ENCODE measurements around the gene KANSL1L.
A peak's percentile ranks its signal among the peaks of the same experiment; 100 is the strongest.

The KANSL1L gene

GRCh38 chr2:210159059-210159458 lies 12.2 kb downstream of the KANSL1L start:
- Mint-ChIP-seq H3K27ac (peak overlapping the region in 1 of 3 experiments; percentile 69), H3K9me3 (no peaks in the 10 kb centered on the region), H3K36me3 (ENCODE audit: low read depth) (peaks cover 36% of the 10 kb centered on the region), H3K27me3 (ENCODE audit: low read depth) (no peaks in the 10 kb centered on the region), H3K4me3 (no peak overlapping the region), H3K4me1 (peaks cover 9% of the 10 kb centered on the region)
- no peak for TF ChIP-seq CTCF (IDR thresholded peaks at IDR 0.05; ENCODE audit: unreplicated experiment in 3 of 3)

GRCh38 chr2:210158236-210158635 lies 13.0 kb downstream of the KANSL1L start:
- Mint-ChIP-seq H3K36me3 (ENCODE audit: low read depth) (peaks cover 41% of the 10 kb centered on the region), H3K9me3 (no peaks in the 10 kb centered on the region), H3K4me3 (no peak overlapping the region), H3K27ac (peak overlapping the region in 1 of 3 experiments; percentile 50), H3K27me3 (ENCODE audit: low read depth) (no peaks in the 10 kb centered on the region), H3K4me1 (peaks cover 9% of the 10 kb centered on the region)
- TF ChIP-seq CTCF (IDR thresholded peaks at IDR 0.05; ENCODE audit: unreplicated experiment in 3 of 3): no peak

- no peak for TF ChIP-seq CTCF (IDR thresholded peaks at IDR 0.05; ENCODE audit: unreplicated experiment in 3 of 3)
Measured at GRCh38 chr2:210157526-210157925, 13.7 kb downstream of the KANSL1L start.

GRCh38 chr2:210147614-210148013 lies 23.6 kb downstream of the KANSL1L start:
- no peak overlapping the region for H3K4me3 Mint-ChIP-seq
- H3K4me1 Mint-ChIP-seq: no peaks in the 10 kb centered on the region
- H3K9me3 Mint-ChIP-seq: peaks cover 33% of the 10 kb centered on the region
- peaks cover 84% of the 10 kb centered on the region for H3K36me3 Mint-ChIP-seq (ENCODE audit: low read depth)
- no peaks in the 10 kb centered on the region for H3K27me3 Mint-ChIP-seq (ENCODE audit: low read depth)
- TF ChIP-seq CTCF (IDR thresholded peaks at IDR 0.05; ENCODE audit: unreplicated experiment in 3 of 3): no peak
- H3K27ac Mint-ChIP-seq: no peak overlapping the region

More at GRCh38 chr2:210157526-210157925, 13.7 kb downstream of the KANSL1L start:
- peaks cover 38% of the 10 kb centered on the region for H3K36me3 Mint-ChIP-seq (ENCODE audit: low read depth)
- peak overlapping the region in 1 of 3 experiments; percentile 5 for H3K27ac Mint-ChIP-seq
- no peak overlapping the region for H3K4me3 Mint-ChIP-seq
- H3K4me1 Mint-ChIP-seq: peaks cover 3% of the 10 kb centered on the region
- H3K9me3 Mint-ChIP-seq: no peaks in the 10 kb centered on the region
- no peaks in the 10 kb centered on the region for H3K27me3 Mint-ChIP-seq (ENCODE audit: low read depth)

GRCh38 chr2:210132239-210132638 lies 39.0 kb downstream of the KANSL1L start:
- no peaks in the 10 kb centered on the region for H3K4me1 Mint-ChIP-seq
- no peaks in the 10 kb centered on the region for H3K27me3 Mint-ChIP-seq (ENCODE audit: low read depth)
- H3K4me3 Mint-ChIP-seq: no peak overlapping the region
- peaks cover 2% of the 10 kb centered on the region for H3K9me3 Mint-ChIP-seq
- peaks cover 29% of the 10 kb centered on the region for H3K36me3 Mint-ChIP-seq (ENCODE audit: low read depth)
- no peak overlapping the region for H3K27ac Mint-ChIP-seq
- no peak for TF ChIP-seq CTCF (IDR thresholded peaks at IDR 0.05; ENCODE audit: unreplicated experiment in 3 of 3)

GRCh38 chr2:210128961-210129360 lies 42.2 kb downstream of the KANSL1L start:
- Mint-ChIP-seq H3K4me3 (no peak overlapping the region), H3K9me3 (peaks cover 25% of the 10 kb centered on the region), H3K27ac (no peak overlapping the region), H3K36me3 (ENCODE audit: low read depth) (peaks cover 60% of the 10 kb centered on the region), H3K4me1 (no peaks in the 10 kb centered on the region), H3K27me3 (ENCODE audit: low read depth) (no peaks in the 10 kb centered on the region)
- no peak for TF ChIP-seq CTCF (IDR thresholded peaks at IDR 0.05; ENCODE audit: unreplicated experiment in 3 of 3)

Measured in nephron (organoid).